ENCODE results near the gene STRIT1. TPM values are rescaled to one million over a fixed set of nuclear protein-coding genes. Genes with fewer than 3 reads are reported as not detected.
"Not testable (repeated sequence)": the region's sequence is repeated elsewhere in the genome, so short reads cannot be mapped to it uniquely, and the experiment has no call there.

Gene STRIT1
- total and polyA plus RNA-seq, 9 of the 15 experiments (the other 6 are each of a cell fraction or from before 2014, with no cell fraction given): not detected

- H3K4me2 ChIP-seq (ENCODE audit: insufficient read depth, low read length): peak overlapping the region; percentile 18; the same call in 1 of the 2 replicates
- H3K36me3 ChIP-seq (ENCODE audit: control insufficient read depth, insufficient read depth, low read length); H3K9me3 ChIP-seq (replicated peaks; ENCODE audit: control insufficient read depth, insufficient read depth, low read depth, low read length); intact Hi-C loops (cut with micrococcal nuclease); H3K9ac ChIP-seq (ENCODE audit: insufficient read depth in 1 of 2, low read depth in 2 of 2, low read length in 2 of 2); H3K27me3 ChIP-seq (ENCODE audit: control insufficient read depth in 2 of 2, insufficient read depth in 2 of 2, low read length in 2 of 2); H3K79me2 ChIP-seq (ENCODE audit: control insufficient read depth, insufficient read depth, low read length); H3K9me1 ChIP-seq (ENCODE audit: control insufficient read depth, insufficient read depth, low read length); BruUV-seq (replicated peaks); ATAC-seq; H4K20me1 ChIP-seq (replicated peaks; ENCODE audit: control insufficient read depth, insufficient read depth, low read length); H3K4me3 ChIP-seq; CTCF ChIA-PET (ENCODE audit: low intra/inter-chr PET ratio); POLR2A ChIA-PET; DNase-seq (ENCODE audit: extremely low read depth in 1 of 4, low spot score in 3 of 4); FAIRE-seq; in situ Hi-C loops (cut with MboI): not testable (repeated sequence)
- peak overlapping the region; percentile 63 for H2AFZ ChIP-seq (ENCODE audit: low read depth, low read length)
- WGBS (ENCODE audit: insufficient coverage, low coverage, missing lambda C conversion rate): 63% methylated on average over 4 of the region's 4 CpGs
- H3K27ac ChIP-seq (ENCODE audit: extremely low read depth, low read depth, low read length): peak overlapping the region; percentile 63; the same call in 2 of the 3 replicates
- H3K4me1 ChIP-seq (replicated peaks in 1 of 2; ENCODE audit: control insufficient read depth in 2 of 2, insufficient read depth in 2 of 2, low read length in 2 of 2): peaks cover 10 to 25% of the 10 kb centered on the region in 2 experiments
Observed at GRCh38 chr3:155274435-155274834, 19.0 kb downstream of the STRIT1 start.

- POLR2A ChIA-PET: interaction anchor here (0.7 to 1.5 kb wide), 3 partner anchors 16 to 106 kb away, joined by 3 to 4 read pairs (median 3); no protein-coding TSS in a partner anchor
- Histone ChIP-seq H3K4me2 (ENCODE audit: insufficient read depth, low read length) (no peak overlapping the region), H3K4me3 (no peak overlapping the region), H3K9me1 (ENCODE audit: control insufficient read depth, insufficient read depth, low read length) (no peaks in the 10 kb centered on the region), H2AFZ (ENCODE audit: low read depth, low read length) (peak overlapping the region; percentile 98), H3K9me3 (replicated peaks; ENCODE audit: control insufficient read depth, insufficient read depth, low read depth, low read length) (no peaks in the 10 kb centered on the region), H3K36me3 (ENCODE audit: control insufficient read depth, insufficient read depth, low read length) (no peaks in the 10 kb centered on the region), H3K4me1 (replicated peaks in 1 of 2; ENCODE audit: control insufficient read depth in 2 of 2, insufficient read depth in 2 of 2, low read length in 2 of 2) (peaks cover 10 to 22% of the 10 kb centered on the region in 2 experiments), H4K20me1 (replicated peaks; ENCODE audit: control insufficient read depth, insufficient read depth, low read length) (no peaks in the 10 kb centered on the region), H3K9ac (ENCODE audit: insufficient read depth in 1 of 2, low read depth in 2 of 2, low read length in 2 of 2) (no peak overlapping the region), H3K27ac (ENCODE audit: extremely low read depth, low read depth, low read length) (0 out of 3 replicates have a peak overlapping the region, but pooled peaks have one; percentile 88), H3K79me2 (ENCODE audit: control insufficient read depth, insufficient read depth, low read length) (no peaks in the 10 kb centered on the region), H3K27me3 (ENCODE audit: control insufficient read depth in 2 of 2, insufficient read depth in 2 of 2, low read length in 2 of 2) (no peaks in the 10 kb centered on the region)
- intact Hi-C loops (cut with micrococcal nuclease) (no loop called here), in situ Hi-C loops (cut with MboI) (no loop called here)
- FAIRE-seq (no peak), DNase-seq (ENCODE audit: extremely low read depth in 1 of 4, low spot score in 3 of 4) (no peak), ATAC-seq (peak; percentile 51; the same call in 2 of the 3 replicates)
- no TSS peak for BruUV-seq (replicated peaks)
- CTCF ChIA-PET (ENCODE audit: low intra/inter-chr PET ratio): no interaction called here
- 40% methylated on average over 1 of the region's 1 CpG for WGBS (ENCODE audit: insufficient coverage, low coverage, missing lambda C conversion rate)
- TF ChIP-seq WHSC1 (IDR thresholded peaks at IDR 0.05; ENCODE audit: low read length) (no peak), MEF2A (IDR thresholded peaks at IDR 0.05; ENCODE audit: control insufficient read depth, low read depth, low read length) (no peak), ZBED1 (IDR thresholded peaks at IDR 0.05) (no peak), TAF1 (IDR thresholded peaks at IDR 0.05; ENCODE audit: control insufficient read depth, extremely low read depth, insufficient read depth, low read length, severe bottlenecking) (no peak), ZNF57 (CRISPR knock-in tag; IDR thresholded peaks at IDR 0.05) (no peak), POLR2AphosphoS5 (IDR thresholded peaks at IDR 0.05; ENCODE audit: control insufficient read depth, insufficient read depth, low read depth, low read length) (no peak), CREB3 (tag; conservative IDR thresholded peaks at IDR 0.05; ENCODE audit: low read depth) (no peak), BRF2 (IDR thresholded peaks at IDR 0.05; ENCODE audit: borderline replicate concordance, insufficient read depth, insufficient read length) (no peak), ZNF398 (CRISPR knock-in tag; IDR thresholded peaks at IDR 0.05) (no peak), L3MBTL2 (IDR thresholded peaks at IDR 0.05) (no peak), ARNT (IDR thresholded peaks at IDR 0.05) (no peak), TAF7 (tag; IDR thresholded peaks at IDR 0.05) (no peak), NFE2 (IDR thresholded peaks at IDR 0.05; ENCODE audit: low read depth) (no peak)
Observed at GRCh38 chr3:155271343-155271613, 22.2 kb downstream of the STRIT1 start.
